Nephron progenitor cell (in vitro differentiated cells): ENCODE measurements around the gene LRBA.
A peak's percentile ranks its signal among the peaks of the same experiment; 100 is the strongest.
"Not testable (repeated sequence)": the region's sequence is repeated elsewhere in the genome, so short reads cannot be mapped to it uniquely, and the experiment has no call there.

Source experiments
- DNase-seq: peaks from one replicate; pipeline ENCODE4 v3.0.0; 2021
- H3K27ac Mint-ChIP-seq: 2 replicates; pipeline ENCODE4 v1.8.0; 2021; ENCODE audit warnings: mild to moderate bottlenecking, moderate library complexity, mixed read lengths
- H3K27me3 Mint-ChIP-seq: 2 replicates; pipeline ENCODE4 v1.8.0; 2021; ENCODE audit warnings: mild to moderate bottlenecking, low read depth, mixed read lengths; ENCODE audit not compliant: poor library complexity
- H3K36me3 Mint-ChIP-seq: 2 replicates; pipeline ENCODE4 v1.8.0; 2021; ENCODE audit warnings: low read depth, mixed read lengths
- H3K4me1 Mint-ChIP-seq: 2 replicates; pipeline ENCODE4 v1.8.0; 2021; ENCODE audit warnings: mixed read lengths
- H3K4me3 Mint-ChIP-seq: 2 replicates; pipeline ENCODE4 v1.8.0; 2021; ENCODE audit warnings: mild to moderate bottlenecking, moderate library complexity, mixed read lengths
- H3K9me3 Mint-ChIP-seq: 2 replicates; pipeline ENCODE4 v1.8.0; 2021; ENCODE audit warnings: mild to moderate bottlenecking, moderate library complexity, mixed read lengths
- TF ChIP-seq, protein P1 (sequence below): fragments of 200-600 bp; sonication (generic); IDR thresholded peaks from 2 replicates; pipeline ENCODE4 v1.5.0; 2021; ENCODE audit warnings: antibody characterized with exemption

The LRBA gene

DNA sequence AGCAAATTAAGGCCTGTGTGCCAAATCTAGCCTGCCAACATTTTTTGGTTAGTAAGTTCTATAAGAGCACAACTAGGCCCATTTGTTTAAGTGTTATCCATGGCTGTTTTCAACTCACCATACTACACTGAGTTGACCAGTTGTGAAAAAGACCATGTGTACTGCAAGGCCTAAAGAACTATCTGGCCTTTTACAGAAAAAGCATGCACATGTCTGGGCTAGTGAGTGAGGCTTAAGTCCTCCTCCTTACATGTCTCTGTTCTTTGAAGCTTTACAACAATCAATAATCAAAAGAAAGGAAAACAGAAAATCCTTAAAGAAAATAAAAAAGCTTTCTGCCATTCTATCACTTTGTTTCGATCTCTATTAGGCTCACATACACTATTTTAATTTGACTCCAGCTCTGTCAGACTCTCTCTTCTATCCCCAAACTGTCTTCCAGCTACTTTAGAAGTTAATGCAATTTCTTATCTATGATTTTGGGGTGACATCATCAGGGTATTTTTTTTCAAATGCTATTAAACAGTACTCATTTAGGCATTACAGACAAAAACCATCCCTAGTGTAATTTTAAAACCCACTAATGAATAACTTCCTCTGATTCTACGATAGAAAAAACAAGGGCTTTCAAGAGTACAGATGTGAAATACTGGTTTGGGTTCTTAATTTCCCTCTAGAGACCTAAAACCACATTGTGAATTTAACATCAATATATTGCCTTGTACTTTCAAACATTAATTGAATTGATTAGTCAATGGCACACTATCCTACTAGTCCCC lies 271.3 kb downstream of the LRBA start:
- peaks cover 16% of the 10 kb centered on the region for H3K36me3 Mint-ChIP-seq
- no peak overlapping the region for H3K4me3 Mint-ChIP-seq
- peaks cover 4% of the 10 kb centered on the region for H3K9me3 Mint-ChIP-seq
- DNase-seq = no peak
- no peak overlapping the region for H3K27ac Mint-ChIP-seq
- no peaks in the 10 kb centered on the region for H3K27me3 Mint-ChIP-seq
- TF ChIP-seq, protein P1, sequence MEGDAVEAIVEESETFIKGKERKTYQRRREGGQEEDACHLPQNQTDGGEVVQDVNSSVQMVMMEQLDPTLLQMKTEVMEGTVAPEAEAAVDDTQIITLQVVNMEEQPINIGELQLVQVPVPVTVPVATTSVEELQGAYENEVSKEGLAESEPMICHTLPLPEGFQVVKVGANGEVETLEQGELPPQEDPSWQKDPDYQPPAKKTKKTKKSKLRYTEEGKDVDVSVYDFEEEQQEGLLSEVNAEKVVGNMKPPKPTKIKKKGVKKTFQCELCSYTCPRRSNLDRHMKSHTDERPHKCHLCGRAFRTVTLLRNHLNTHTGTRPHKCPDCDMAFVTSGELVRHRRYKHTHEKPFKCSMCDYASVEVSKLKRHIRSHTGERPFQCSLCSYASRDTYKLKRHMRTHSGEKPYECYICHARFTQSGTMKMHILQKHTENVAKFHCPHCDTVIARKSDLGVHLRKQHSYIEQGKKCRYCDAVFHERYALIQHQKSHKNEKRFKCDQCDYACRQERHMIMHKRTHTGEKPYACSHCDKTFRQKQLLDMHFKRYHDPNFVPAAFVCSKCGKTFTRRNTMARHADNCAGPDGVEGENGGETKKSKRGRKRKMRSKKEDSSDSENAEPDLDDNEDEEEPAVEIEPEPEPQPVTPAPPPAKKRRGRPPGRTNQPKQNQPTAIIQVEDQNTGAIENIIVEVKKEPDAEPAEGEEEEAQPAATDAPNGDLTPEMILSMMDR = no peak
- no peaks in the 10 kb centered on the region for H3K4me1 Mint-ChIP-seq

DNA sequence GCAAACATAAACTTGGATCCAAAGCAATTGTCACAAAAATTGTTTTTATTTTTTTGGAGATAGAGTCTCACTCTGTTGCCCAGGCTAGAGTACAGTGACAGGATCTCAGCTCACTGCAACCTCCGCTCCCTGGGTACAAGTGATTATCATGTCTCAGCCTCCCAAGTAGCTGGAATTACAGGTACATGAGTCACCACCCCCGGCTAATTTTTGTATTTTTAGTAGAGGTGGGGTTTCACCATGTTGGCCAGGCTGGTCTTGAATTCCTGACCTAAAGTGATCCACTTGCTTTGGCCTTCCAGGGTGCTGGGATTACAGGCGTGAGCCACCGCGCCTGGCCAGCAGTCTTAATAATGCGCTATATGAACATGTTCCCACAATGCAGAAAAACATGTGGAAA lies 272.2 kb downstream of the LRBA start:
- H3K36me3 Mint-ChIP-seq = peaks cover 16% of the 10 kb centered on the region
- H3K4me3 Mint-ChIP-seq, H3K27ac Mint-ChIP-seq, H3K27me3 Mint-ChIP-seq, DNase-seq, H3K9me3 Mint-ChIP-seq, H3K4me1 Mint-ChIP-seq: not testable (repeated sequence)

DNA sequence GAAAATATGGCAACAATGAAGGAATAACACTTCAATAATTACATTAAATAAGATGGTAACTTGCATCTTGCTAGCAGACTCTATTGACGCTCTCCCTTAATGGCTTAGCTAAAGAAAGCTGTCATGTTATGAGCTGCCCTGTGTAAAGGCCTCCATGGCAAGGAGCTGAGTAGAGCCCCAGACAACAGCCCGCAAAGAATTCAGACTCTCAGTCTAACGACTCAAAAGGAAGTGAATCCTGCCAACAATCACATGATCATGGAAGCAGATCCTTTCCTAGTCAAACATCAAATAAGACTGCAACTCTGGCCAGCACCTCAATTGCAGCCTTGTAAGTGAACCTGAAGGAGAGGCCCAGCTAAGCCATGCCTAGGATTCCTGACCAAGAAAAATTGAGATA lies 275.5 kb downstream of the LRBA start:
- H3K27me3 Mint-ChIP-seq = peaks cover 5% of the 10 kb centered on the region
- peaks cover 4% of the 10 kb centered on the region for H3K9me3 Mint-ChIP-seq
- peaks cover 10% of the 10 kb centered on the region for H3K36me3 Mint-ChIP-seq
- TF ChIP-seq, protein P1 = no peak
- H3K27ac Mint-ChIP-seq = peak overlapping the region; percentile 62
- H3K4me3 Mint-ChIP-seq = no peak overlapping the region
- no peaks in the 10 kb centered on the region for H3K4me1 Mint-ChIP-seq
- no peak for DNase-seq

DNA sequence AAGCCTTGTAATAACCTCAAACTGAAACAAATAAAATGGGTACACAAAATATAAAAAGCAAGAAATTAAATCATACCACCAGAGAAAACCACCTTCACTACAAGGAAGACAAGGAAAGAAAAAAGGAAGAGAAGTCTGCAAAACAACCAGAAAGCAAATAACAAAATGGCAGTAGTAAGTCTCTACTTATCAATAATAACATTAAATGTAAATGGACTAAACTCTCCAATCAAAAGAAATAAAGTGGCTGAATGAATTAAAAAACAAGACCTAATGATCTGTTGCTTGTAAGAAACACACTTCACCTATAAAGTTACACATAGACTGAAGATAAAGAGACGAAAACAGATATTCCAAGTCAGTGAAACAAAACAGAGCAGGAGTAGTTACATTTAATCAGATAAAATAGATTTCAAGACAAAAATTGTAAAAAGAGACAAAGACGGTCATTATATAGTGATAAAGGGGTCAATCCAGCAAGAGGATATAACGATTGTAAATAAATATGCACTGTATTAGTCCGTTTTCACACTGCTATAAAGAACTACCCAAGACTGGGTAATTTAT lies 289.0 kb downstream of the LRBA start:
- Mint-ChIP-seq H3K27ac (no peak overlapping the region), H3K36me3 (peaks cover 51% of the 10 kb centered on the region), H3K27me3 (no peaks in the 10 kb centered on the region), H3K4me3 (no peak overlapping the region), H3K9me3 (peaks cover 15% of the 10 kb centered on the region), H3K4me1 (peaks cover 10% of the 10 kb centered on the region)
- TF ChIP-seq, protein P1 = no peak
- no peak for DNase-seq

DNA sequence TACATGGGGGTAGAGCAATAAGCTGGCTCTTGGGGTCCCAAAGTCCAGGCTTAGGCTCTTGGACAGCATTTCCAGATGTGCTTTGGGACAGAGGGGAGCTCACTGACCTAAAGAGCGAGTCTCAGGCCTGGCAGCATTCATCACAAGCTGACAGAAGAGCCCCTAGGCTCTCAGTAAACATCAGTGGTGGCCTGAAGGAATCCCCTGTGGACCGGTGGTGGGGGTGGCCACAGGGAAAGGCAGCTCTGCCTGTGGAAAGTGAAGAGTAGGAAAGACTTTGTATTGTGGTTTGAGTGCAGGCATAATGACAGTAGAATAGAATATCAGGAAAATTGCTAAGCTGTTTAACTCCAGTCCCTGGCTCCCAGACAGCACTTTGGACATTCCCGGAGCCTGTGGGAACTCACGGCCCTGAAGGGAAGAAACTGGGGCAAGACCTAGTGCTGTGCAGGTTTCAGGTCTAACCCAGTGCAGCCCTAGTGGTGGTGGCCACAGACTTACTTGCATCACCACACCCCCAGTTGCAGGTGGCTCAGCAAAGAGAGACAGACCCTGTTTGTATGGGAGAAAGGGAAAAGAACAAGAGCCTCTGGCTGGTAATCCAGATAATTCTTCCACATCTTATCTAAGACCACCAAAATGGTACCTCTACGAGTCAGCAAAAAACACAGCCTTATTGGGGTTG lies 291.2 kb downstream of the LRBA start:
- Mint-ChIP-seq H3K4me1 (peaks cover 10% of the 10 kb centered on the region), H3K9me3 (peaks cover 15% of the 10 kb centered on the region), H3K27ac (no peak overlapping the region), H3K27me3 (no peaks in the 10 kb centered on the region), H3K4me3 (no peak overlapping the region), H3K36me3 (peaks cover 39% of the 10 kb centered on the region)
- TF ChIP-seq, protein P1 = no peak
- DNase-seq = no peak

DNA sequence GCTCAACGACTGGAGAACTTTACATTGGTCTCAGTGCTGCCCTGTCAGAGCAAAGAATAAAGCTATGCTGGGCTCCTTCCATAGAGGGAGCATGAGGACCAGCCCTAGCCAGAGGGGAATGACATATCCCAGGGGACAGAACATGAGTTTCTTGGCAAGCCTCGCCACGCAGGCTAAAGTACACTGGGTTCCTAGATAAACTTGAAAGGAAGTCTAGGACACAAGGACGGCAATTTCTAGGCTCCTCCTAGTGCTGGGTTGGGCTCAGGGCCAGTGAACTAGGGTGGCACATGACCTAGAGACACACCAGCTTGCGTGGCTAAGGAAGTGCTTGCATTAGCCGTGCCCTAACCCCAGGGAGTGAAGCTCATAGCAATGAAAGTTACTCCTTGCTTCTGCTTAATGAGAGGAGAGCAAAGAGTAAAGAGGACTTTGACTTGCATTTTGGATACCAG lies 292.1 kb downstream of the LRBA start:
- H3K36me3 Mint-ChIP-seq = peaks cover 34% of the 10 kb centered on the region
- TF ChIP-seq, protein P1 = no peak
- H3K9me3 Mint-ChIP-seq = peaks cover 15% of the 10 kb centered on the region
- no peaks in the 10 kb centered on the region for H3K27me3 Mint-ChIP-seq
- peaks cover 10% of the 10 kb centered on the region for H3K4me1 Mint-ChIP-seq
- DNase-seq = no peak
- H3K27ac Mint-ChIP-seq = peak overlapping the region; percentile 26
- no peak overlapping the region for H3K4me3 Mint-ChIP-seq
